Liver (tissue), 2 donors: ENCODE results near the gene GNG7.

Source experiments
- CTCF ChIP-seq: fragments of 150-350 bp; IDR thresholded peaks from 2 replicates; pipeline ENCODE4 v1.5.1; 2017; ENCODE audit warnings: improper control_type of control experiment, low read depth, low read length; ENCODE audit not compliant: missing input control
- MAX ChIP-seq: IDR thresholded peaks from 2 replicates; pipeline ENCODE4 v1.6.1; 2016; ENCODE audit warnings: antibody characterized with exemption
- donor health status: healthy.

GRCh38 chr19:2540251-2540645, 162.2 kb downstream of the GNG7 start:
- no peak for TF ChIP-seq CTCF
- no peak for TF ChIP-seq MAX
